Posterior cingulate gyrus (tissue), 11 donors: ENCODE results near the gene NELFCD.
"Not testable (repeated sequence)": the region's sequence is repeated elsewhere in the genome, so short reads cannot be mapped to it uniquely, and the experiment has no call there.

ENCODE experiments used
- DNase-seq, 10 donors: peaks; one replicate each; pipeline versions ENCODE4 v3.0.0 to v3.0.0-alpha.2; 2020 to 2021; ENCODE audit warnings: mixed read lengths in 3 of 10
- intact Hi-C: fragments of 100-400 bp; cut with DNase I; formaldehyde crosslinking; loops from one replicate; pipeline ENCODE4 v1.15.1; 2023

NELFCD gene

DNA sequence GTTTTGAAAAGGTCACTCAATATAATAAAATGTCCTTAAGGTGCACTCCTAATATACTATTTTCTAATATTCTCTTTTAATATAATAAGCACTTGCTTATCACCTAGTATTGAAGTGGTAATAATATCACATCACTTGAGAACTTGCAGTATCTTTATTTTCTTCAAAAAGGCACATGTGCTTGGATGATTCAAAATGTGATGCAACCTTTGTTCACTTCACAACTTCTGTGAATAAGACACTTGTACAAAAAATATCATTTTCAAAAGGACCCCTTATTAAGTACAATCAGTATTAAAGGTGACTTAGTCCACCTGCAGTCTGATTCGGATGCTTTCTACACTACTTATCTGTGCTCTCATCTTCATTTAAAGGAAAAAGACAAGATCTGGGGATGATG is 58.2 kb downstream of the NELFCD start:
- intact Hi-C loops, result no loop called here
- DNase-seq, result no peak

- intact Hi-C loops, result no loop called here
- no peak for DNase-seq
Observed at GRCh38 chr20:59040667-59041066, 59.6 kb downstream of the NELFCD start.

- DNase-seq, intact Hi-C loops: not testable (repeated sequence)
Observed at GRCh38 chr20:59041487-59041886, 60.4 kb downstream of the NELFCD start.

GRCh38 chr20:59042151-59042795 is 61.2 kb downstream of the NELFCD start, which contains the start of gene PRELID3B:
TSS of gene PRELID3B (minus strand) at chr20:59042786. CDS start at chr20:59042730, 56 bp downstream.
- DNase-seq, result no peak
- intact Hi-C loops, result loop anchor here (1.0 to 2.0 kb wide), 2 partner anchors 10 to 151 kb away; partner anchors contain the start of gene ATP5F1E

DNA sequence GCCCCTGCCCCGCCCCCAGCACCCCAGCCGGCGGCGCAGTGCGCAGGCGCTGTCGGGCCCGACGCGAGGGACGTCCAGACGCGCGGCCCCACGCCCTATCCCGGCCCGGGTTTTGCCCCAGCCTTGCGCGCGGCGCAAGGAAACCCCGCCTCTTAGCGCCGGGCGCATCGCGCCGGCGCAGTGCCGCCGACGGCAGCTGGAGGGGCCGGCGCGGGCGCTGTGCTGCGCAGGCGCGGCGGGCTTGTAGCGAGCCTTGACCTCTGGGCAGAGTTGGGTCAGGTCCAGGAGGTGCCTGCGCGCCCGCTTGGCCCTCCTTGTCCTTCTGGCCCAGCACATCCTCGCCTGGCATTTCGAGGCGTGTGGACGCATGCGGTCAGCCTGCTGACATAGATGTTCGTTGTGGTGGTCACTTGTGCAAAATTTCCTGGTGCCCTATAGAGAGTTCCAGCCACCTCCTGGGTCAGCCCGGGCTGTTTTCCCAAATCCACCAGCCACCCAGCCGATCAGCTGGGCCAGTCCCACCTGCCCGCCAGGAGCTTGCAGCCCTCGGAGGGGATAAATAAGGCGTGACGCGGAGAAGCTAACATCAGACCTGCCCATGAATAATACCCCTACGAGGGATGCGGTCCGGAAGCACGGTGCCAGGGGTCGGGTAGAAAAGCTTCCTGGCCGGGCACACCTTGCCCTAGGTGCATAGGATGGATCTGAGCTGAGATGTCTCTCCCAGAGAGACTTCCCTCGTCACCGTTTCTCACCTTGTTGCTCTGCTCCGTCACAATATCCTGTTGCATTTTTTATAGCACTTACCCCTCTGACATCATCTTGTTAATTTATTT is 62.0 kb downstream of the NELFCD start:
- DNase-seq, result peak; percentile 73 to 98 (median 87)

DNA sequence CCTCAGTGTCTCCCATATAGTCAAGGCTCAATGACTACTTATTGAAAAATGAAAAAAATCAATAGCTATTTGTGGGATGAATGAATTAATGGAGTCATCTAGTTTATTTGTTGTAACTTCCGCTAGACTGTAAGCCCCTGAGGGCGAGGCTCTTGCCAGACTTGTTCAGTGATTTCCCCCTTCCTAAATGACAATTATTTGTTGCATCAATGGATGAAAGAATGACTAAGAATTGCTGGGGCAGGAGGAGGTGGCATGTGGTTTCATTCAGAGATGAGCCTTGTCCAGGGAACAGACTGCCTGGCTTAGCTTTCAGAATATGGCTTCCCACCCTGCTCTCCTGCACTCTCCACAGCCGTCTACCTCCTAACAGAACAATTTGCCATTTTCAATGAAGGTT is 62.6 kb downstream of the NELFCD start:
- intact Hi-C loops, result loop anchor here (2.0 kb wide), 1 partner anchor 153 kb away; no protein-coding TSS in a partner anchor
- DNase-seq, result no peak

More for the DNA sequence above, 62.0 kb downstream of the NELFCD start:
- intact Hi-C loops, result loop anchor here (1.0 to 2.0 kb wide), 2 partner anchors 11 to 152 kb away; partner anchors contain the start of gene ATP5F1E

DNA sequence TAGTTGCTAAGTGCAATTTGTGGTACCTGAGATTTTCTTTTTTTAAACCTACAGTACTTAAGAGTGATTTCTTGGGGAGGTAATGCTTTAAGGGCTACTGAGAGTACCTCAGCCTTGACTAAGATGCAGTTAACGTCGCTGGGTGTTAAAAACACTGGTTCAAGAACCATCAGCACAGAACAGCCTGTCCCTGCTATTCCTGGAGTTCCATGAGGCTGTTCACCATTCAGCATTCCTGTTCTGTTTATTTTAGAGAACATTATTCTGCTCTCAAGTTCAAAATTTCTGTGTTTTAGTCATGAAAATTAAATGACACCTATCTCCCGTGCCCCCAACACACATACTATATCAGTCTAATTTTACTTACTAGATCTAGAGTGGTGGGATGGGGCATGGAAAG is 63.2 kb downstream of the NELFCD start:
- intact Hi-C loops, result no loop called here
- DNase-seq, result no peak
